Measurements from ENCODE around the gene PATJ.

Gene PATJ

GRCh38 chr1:61995641-61996040 lies 253.4 kb downstream of the PATJ start:
- Histone ChIP-seq H2AFZ (ENCODE audit: low read depth, low read length, severe bottlenecking) (no peak overlapping the region), H3K27ac (ENCODE audit: low read depth, low read length) (no peak overlapping the region), H3K27me3 (ENCODE audit: low read length) (no peaks in the 10 kb centered on the region), H3K36me3 (ENCODE audit: low read length) (no peaks in the 10 kb centered on the region), H4K20me1 (ENCODE audit: low read depth, low read length) (no peaks in the 10 kb centered on the region), H3F3A (ENCODE audit: insufficient read depth) (no peaks in the 10 kb centered on the region), H3K79me2 (ENCODE audit: insufficient read depth, low read length) (no peaks in the 10 kb centered on the region), H3K9ac (ENCODE audit: low read length) (no peak overlapping the region), H3K4me2 (ENCODE audit: low read depth, low read length, poor library complexity, severe bottlenecking) (no peak overlapping the region), H3K9me3 (ENCODE audit: insufficient read depth, low read length) (no peaks in the 10 kb centered on the region), H3K4me3 (ENCODE audit: insufficient read depth, low read length, poor library complexity, severe bottlenecking) (no peak overlapping the region), H3K9me2 (replicated peaks; ENCODE audit: insufficient read depth, low read length) (no peaks in the 10 kb centered on the region)
- TF ChIP-seq CTCF (IDR thresholded peaks at IDR 0.05; ENCODE audit: insufficient read depth, low read length, poor library complexity, severe bottlenecking): no peak
- TF ChIP-seq EZH2phosphoT487 (conservative IDR thresholded peaks at IDR 0.05; ENCODE audit: low read length): no peak

GRCh38 chr1:61997123-61997522 lies 254.8 kb downstream of the PATJ start:
- no peak overlapping the region for H3K4me3 ChIP-seq (ENCODE audit: insufficient read depth, low read length, poor library complexity, severe bottlenecking)
- H2AFZ ChIP-seq (ENCODE audit: low read depth, low read length, severe bottlenecking): no peak overlapping the region
- H3K9me2 ChIP-seq (replicated peaks; ENCODE audit: insufficient read depth, low read length): no peaks in the 10 kb centered on the region
- H3K79me2 ChIP-seq (ENCODE audit: insufficient read depth, low read length): no peaks in the 10 kb centered on the region
- no peak overlapping the region for H3K4me2 ChIP-seq (ENCODE audit: low read depth, low read length, poor library complexity, severe bottlenecking)
- H3K36me3 ChIP-seq (ENCODE audit: low read length): no peaks in the 10 kb centered on the region
- H3K27me3 ChIP-seq (ENCODE audit: low read length): no peaks in the 10 kb centered on the region
- H3F3A ChIP-seq (ENCODE audit: insufficient read depth): no peaks in the 10 kb centered on the region
- no peak overlapping the region for H3K9ac ChIP-seq (ENCODE audit: low read length)
- TF ChIP-seq CTCF (IDR thresholded peaks at IDR 0.05; ENCODE audit: insufficient read depth, low read length, poor library complexity, severe bottlenecking) (no peak), EZH2phosphoT487 (conservative IDR thresholded peaks at IDR 0.05; ENCODE audit: low read length) (no peak)
- H3K27ac ChIP-seq (ENCODE audit: low read depth, low read length): no peak overlapping the region
- no peaks in the 10 kb centered on the region for H4K20me1 ChIP-seq (ENCODE audit: low read depth, low read length)
- no peaks in the 10 kb centered on the region for H3K9me3 ChIP-seq (ENCODE audit: insufficient read depth, low read length)

GRCh38 chr1:62003777-62004176 lies 261.5 kb downstream of the PATJ start:
- no peak overlapping the region for H2AFZ ChIP-seq (ENCODE audit: low read depth, low read length, severe bottlenecking)
- no peaks in the 10 kb centered on the region for H3F3A ChIP-seq (ENCODE audit: insufficient read depth)
- H3K9me2 ChIP-seq (replicated peaks; ENCODE audit: insufficient read depth, low read length): no peaks in the 10 kb centered on the region
- TF ChIP-seq CTCF (IDR thresholded peaks at IDR 0.05; ENCODE audit: insufficient read depth, low read length, poor library complexity, severe bottlenecking) (no peak), EZH2phosphoT487 (conservative IDR thresholded peaks at IDR 0.05; ENCODE audit: low read length) (no peak)
- H3K9me3 ChIP-seq (ENCODE audit: insufficient read depth, low read length): no peaks in the 10 kb centered on the region
- no peaks in the 10 kb centered on the region for H3K79me2 ChIP-seq (ENCODE audit: insufficient read depth, low read length)
- H3K9ac ChIP-seq (ENCODE audit: low read length): no peak overlapping the region
- H3K4me3 ChIP-seq (ENCODE audit: insufficient read depth, low read length, poor library complexity, severe bottlenecking): no peak overlapping the region
- no peaks in the 10 kb centered on the region for H3K36me3 ChIP-seq (ENCODE audit: low read length)
- H3K4me2 ChIP-seq (ENCODE audit: low read depth, low read length, poor library complexity, severe bottlenecking): no peak overlapping the region
- H4K20me1 ChIP-seq (ENCODE audit: low read depth, low read length): no peaks in the 10 kb centered on the region
- H3K27me3 ChIP-seq (ENCODE audit: low read length): no peaks in the 10 kb centered on the region
- no peak overlapping the region for H3K27ac ChIP-seq (ENCODE audit: low read depth, low read length)

Data from SU-DHL-6 (cell line).